CD4-positive, alpha-beta T cell (primary cell): ENCODE results near the gene AKAP5. TPM values are rescaled to one million over a fixed set of nuclear protein-coding genes. Genes with fewer than 3 reads are reported as not detected.

Experiments used
- ATAC-seq: fragments of 200-7000 bp; cut with Tn5 transposase; one replicate; pipeline ENCODE4 v1.10.0; 2022; ENCODE audit warnings: mild to moderate bottlenecking; ENCODE audit not compliant: poor library complexity
- CTCF ChIA-PET: fragments of 350-600 bp; sonication (Branson Sonifier 250); formaldehyde crosslinking; loops from one replicate; lab custom pipeline; 2021; ENCODE audit warnings: antibody characterized with exemption, inconsistent platforms; lab: Charles Lee
- POLR2A ChIA-PET: fragments of 350-600 bp; sonication (Branson Sonifier 250); formaldehyde crosslinking; loops from one replicate; lab custom pipeline; 2021; ENCODE audit warnings: antibody characterized with exemption, inconsistent platforms; lab: Charles Lee
- DNase-seq, 14 experiments: peaks; one replicate each; pipeline ENCODE4 v3.0.0-alpha.2; 2013 to 2020; ENCODE audit warnings: mixed read lengths in 2 of 14
- H3K27ac ChIP-seq, 2 donors: one replicate each; pipeline versions ENCODE4 v1.5.1 to v1.7.0; 2013; ENCODE audit warnings: low read length in 2 of 2, low read depth in 1 of 2, mild to moderate bottlenecking in 1 of 2
- H3K27me3 ChIP-seq, 2 experiments: 1 replicate in 1 of 2; 2 replicates in 1 of 2; pipeline versions ENCODE4 v1.6.1 to v1.7.0; 2013; ENCODE audit warnings: low read length in 2 of 2, control low read depth in 1 of 2, mild to moderate bottlenecking in 1 of 2, moderate library complexity in 1 of 2; ENCODE audit not compliant: insufficient read depth in 2 of 2, control insufficient read depth in 1 of 2
- H3K36me3 ChIP-seq: one replicate; pipeline ENCODE4 v1.6.1; 2013; ENCODE audit warnings: low read length, control low read depth; ENCODE audit not compliant: insufficient read depth
- H3K4me1 ChIP-seq: one replicate; pipeline ENCODE4 v1.6.1; 2013; ENCODE audit warnings: low read length, control low read depth; ENCODE audit not compliant: insufficient read depth
- H3K4me3 ChIP-seq: one replicate; pipeline ENCODE4 v1.5.1; 2013; ENCODE audit warnings: mild to moderate bottlenecking, low read length, moderate library complexity
- H3K9me3 ChIP-seq, 2 experiments: 1 replicate in 1 of 2; 2 replicates in 1 of 2; pipeline versions ENCODE4 v1.6.1 to v1.7.0; 2013; ENCODE audit warnings: low read length in 2 of 2, mild to moderate bottlenecking in 2 of 2, control low read depth in 1 of 2, moderate library complexity in 1 of 2; ENCODE audit not compliant: control insufficient read depth in 1 of 2, insufficient read depth in 1 of 2
- H3K27ac Mint-ChIP-seq: one replicate; pipeline ENCODE4 v1.8.0; 2020; ENCODE audit warnings: mixed read lengths
- H3K27me3 Mint-ChIP-seq: one replicate; pipeline ENCODE4 v1.8.0; 2021; ENCODE audit warnings: mixed read lengths
- H3K36me3 Mint-ChIP-seq: one replicate; pipeline ENCODE4 v1.8.0; 2021; ENCODE audit warnings: low read depth, mixed read lengths
- H3K4me1 Mint-ChIP-seq: one replicate; pipeline ENCODE4 v1.8.0; 2021; ENCODE audit warnings: low read depth, mixed read lengths
- H3K4me3 Mint-ChIP-seq: one replicate; pipeline ENCODE4 v1.8.0; 2020; ENCODE audit warnings: mild to moderate bottlenecking, mixed read lengths
- H3K9me3 Mint-ChIP-seq: one replicate; pipeline ENCODE4 v1.8.0; 2020; ENCODE audit warnings: mixed read lengths
- intact Hi-C, 2 experiments: fragments of 100-400 bp; cut with DNase I in 1 of 2; cut with micrococcal nuclease in 1 of 2; formaldehyde crosslinking; loops; one replicate each; pipeline versions ENCODE4 v1.15.1 to v1.9.0; 2023 to 2025; cut with DNase I, micrococcal nuclease
- total RNA-seq, 174 experiments: library from RNA in 2 of 174; stranded (reverse) in 2 of 174; gene quantifications; one replicate each; pipeline ENCODE4 v1.2.3 and lab custom pipeline; 2021 to 2026
- TF ChIP-seq, protein P1 (sequence below): fragments of 200-600 bp; IDR thresholded peaks from one replicate; pipeline ENCODE4 v1.8.0; 2022; ENCODE audit warnings: antibody characterized with exemption, mild to moderate bottlenecking

Gene AKAP5
- total RNA-seq, 2 experiments from 2014 or later: 0.49 to 0.50 TPM

- ATAC-seq (no peak), DNase-seq (no peak)
- no peak overlapping the region for H3K4me3 Mint-ChIP-seq
- intact Hi-C loops: no loop called here
- Histone ChIP-seq H3K4me3 (no peak overlapping the region), H3K4me1 (peaks cover 42% of the 10 kb centered on the region), H3K27ac (no peak overlapping the region), H3K9me3 (no peaks in the 10 kb centered on the region), H3K36me3 (peaks cover 49% of the 10 kb centered on the region), H3K27me3 (no peaks in the 10 kb centered on the region)
- H3K27ac Mint-ChIP-seq: no peak overlapping the region
- POLR2A ChIA-PET: interaction anchor here (1.0 to 4.0 kb wide), 3 partner anchors 9 to 16 kb away, joined by 4 to 36 read pairs (median 4); partner anchors contain the start of genes ZBTB1 and ZBTB25
- peaks cover 80% of the 10 kb centered on the region for H3K36me3 Mint-ChIP-seq
- H3K9me3 Mint-ChIP-seq: no peaks in the 10 kb centered on the region
- no peaks in the 10 kb centered on the region for H3K27me3 Mint-ChIP-seq
- H3K4me1 Mint-ChIP-seq: peaks cover 78% of the 10 kb centered on the region
- CTCF ChIA-PET: interaction anchor here (1.3 to 7.6 kb wide), 3 partner anchors 10 to 15 kb away, joined by 3 to 55 read pairs (median 3); no protein-coding TSS in a partner anchor
- TF ChIP-seq, protein P1, sequence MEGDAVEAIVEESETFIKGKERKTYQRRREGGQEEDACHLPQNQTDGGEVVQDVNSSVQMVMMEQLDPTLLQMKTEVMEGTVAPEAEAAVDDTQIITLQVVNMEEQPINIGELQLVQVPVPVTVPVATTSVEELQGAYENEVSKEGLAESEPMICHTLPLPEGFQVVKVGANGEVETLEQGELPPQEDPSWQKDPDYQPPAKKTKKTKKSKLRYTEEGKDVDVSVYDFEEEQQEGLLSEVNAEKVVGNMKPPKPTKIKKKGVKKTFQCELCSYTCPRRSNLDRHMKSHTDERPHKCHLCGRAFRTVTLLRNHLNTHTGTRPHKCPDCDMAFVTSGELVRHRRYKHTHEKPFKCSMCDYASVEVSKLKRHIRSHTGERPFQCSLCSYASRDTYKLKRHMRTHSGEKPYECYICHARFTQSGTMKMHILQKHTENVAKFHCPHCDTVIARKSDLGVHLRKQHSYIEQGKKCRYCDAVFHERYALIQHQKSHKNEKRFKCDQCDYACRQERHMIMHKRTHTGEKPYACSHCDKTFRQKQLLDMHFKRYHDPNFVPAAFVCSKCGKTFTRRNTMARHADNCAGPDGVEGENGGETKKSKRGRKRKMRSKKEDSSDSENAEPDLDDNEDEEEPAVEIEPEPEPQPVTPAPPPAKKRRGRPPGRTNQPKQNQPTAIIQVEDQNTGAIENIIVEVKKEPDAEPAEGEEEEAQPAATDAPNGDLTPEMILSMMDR: no peak
Observed at GRCh38 chr14:64495252-64495651, 30.0 kb downstream of the AKAP5 start.

DNA sequence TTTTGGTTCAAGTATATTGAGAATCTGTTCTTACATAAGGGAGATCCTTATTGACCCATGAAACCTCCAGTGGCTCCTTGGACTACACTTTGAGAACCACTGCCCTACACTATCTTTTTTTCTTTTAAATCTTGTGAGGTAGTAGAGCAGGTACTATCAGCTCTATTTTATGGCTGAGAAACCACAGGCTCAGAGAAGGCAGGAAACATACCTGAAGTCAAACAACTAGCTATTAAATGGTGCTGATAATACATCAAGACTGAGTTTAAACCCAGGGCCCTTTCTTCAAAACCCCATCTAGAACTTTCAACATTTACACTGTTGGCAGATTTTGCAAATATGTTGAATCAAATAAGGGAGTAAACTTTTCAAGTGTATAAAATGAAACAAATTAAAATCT is 31.5 kb downstream of the AKAP5 start:
- Mint-ChIP-seq H3K9me3 (no peaks in the 10 kb centered on the region), H3K36me3 (peaks cover 73% of the 10 kb centered on the region), H3K4me1 (peaks cover 76% of the 10 kb centered on the region), H3K27me3 (no peaks in the 10 kb centered on the region), H3K4me3 (peak overlapping the region; percentile 50), H3K27ac (peak overlapping the region; percentile 71)
- Histone ChIP-seq H3K4me1 (peaks cover 45% of the 10 kb centered on the region), H3K27ac (peak overlapping the region in 1 of 2 donors; percentile 27), H3K4me3 (no peak overlapping the region), H3K36me3 (peaks cover 41% of the 10 kb centered on the region), H3K27me3 (no peaks in the 10 kb centered on the region), H3K9me3 (no peaks in the 10 kb centered on the region)
- ChIA-PET CTCF (interaction anchor here (0.6 to 3.8 kb wide), 5 partner anchors 8 to 103 kb away, joined by 3 to 29 read pairs (median 3); partner anchors contain the start of gene ZBTB1), POLR2A (interaction anchor here (0.6 to 4.0 kb wide), 8 partner anchors 8 to 136 kb away, joined by 3 to 36 read pairs (median 4); partner anchors contain the start of genes ZBTB1 and ZBTB25)
- ATAC-seq (no peak), DNase-seq (no peak)
- intact Hi-C loops: no loop called here
- TF ChIP-seq, protein P1: no peak

- TF ChIP-seq, protein P1: no peak
- peaks cover 26% of the 10 kb centered on the region for H3K36me3 ChIP-seq
- intact Hi-C loops: loop anchor here (5.0 to 10.0 kb wide), 5 partner anchors 113 to 855 kb away; partner anchors contain the start of genes MAX (in 2 of the 2), MTHFD1 (in 2 of the 2), WDR89 (in 2 of the 2) and CHURC1 (in 1 of the 2)
- Mint-ChIP-seq H3K4me3 (peak overlapping the region; percentile 100), H3K27ac (peak overlapping the region; percentile 100), H3K27me3 (peaks cover 4% of the 10 kb centered on the region), H3K9me3 (no peaks in the 10 kb centered on the region), H3K36me3 (peaks cover 73% of the 10 kb centered on the region), H3K4me1 (peaks cover 66% of the 10 kb centered on the region)
- no peaks in the 10 kb centered on the region for H3K27me3 ChIP-seq
- peaks cover 52% of the 10 kb centered on the region for H3K4me1 ChIP-seq
- H3K27ac ChIP-seq: peak overlapping the region; percentile 45 to 98
- no peak overlapping the region for H3K4me3 ChIP-seq
- ChIA-PET POLR2A (interaction anchor here (6.5 kb wide), 1 partner anchor 13 kb away, joined by 112 read pairs; no protein-coding TSS in a partner anchor), CTCF (no interaction called here)
- no peak for DNase-seq
- ATAC-seq: no peak
- no peaks in the 10 kb centered on the region for H3K9me3 ChIP-seq
Observed at GRCh38 chr14:64500088-64500487, 34.8 kb downstream of the AKAP5 start.
